Heart left ventricle (tissue), 16 donors: Measurements from ENCODE around the gene ACSL3. TPM values are rescaled to one million over a fixed set of nuclear protein-coding genes. Genes with fewer than 3 reads are reported as not detected.

Experiments
- ATAC-seq, 4 donors: fragments of 200-7000 bp; cut with Tn5 transposase; one replicate each; pipeline ENCODE4 v1.9.1; 2020 to 2022; ENCODE audit warnings: moderate library complexity in 4 of 4, mild to moderate bottlenecking in 3 of 4, moderate number of reproducible peaks in 1 of 4
- DNase-seq, 5 donors: peaks; one replicate each; pipeline ENCODE4 v3.0.0-alpha.2; 2020
- H3K27ac ChIP-seq, 12 donors: fragments of 200-600 bp; sonication (generic) in 4 of 12; one replicate each; pipeline versions ENCODE4 v1.5.0 to v1.8.0; 2016 to 2022; ENCODE audit warnings: mild to moderate bottlenecking in 2 of 12
- H3K27me3 ChIP-seq, 9 donors: fragments of 200-600 bp; sonication (generic) in 2 of 9; one replicate each; pipeline versions ENCODE4 v1.5.1 to v1.8.0; 2016 to 2022; ENCODE audit warnings: mild to moderate bottlenecking in 3 of 9
- H3K36me3 ChIP-seq, 9 donors: fragments of 200-600 bp; sonication (generic) in 2 of 9; one replicate each; pipeline versions ENCODE4 v1.5.0 to v1.8.0; 2018 to 2022; ENCODE audit warnings: mild to moderate bottlenecking in 2 of 9
- H3K4me1 ChIP-seq, 12 donors: fragments of 200-600 bp; sonication (generic) in 4 of 12; one replicate each; pipeline versions ENCODE4 v1.5.0 to v1.8.0; 2016 to 2022; ENCODE audit warnings: mild to moderate bottlenecking in 3 of 12
- H3K4me3 ChIP-seq, 12 donors: fragments of 200-600 bp; sonication (generic) in 4 of 12; one replicate each; pipeline versions ENCODE4 v1.5.0 to v1.8.0; 2017 to 2022; ENCODE audit warnings: mild to moderate bottlenecking in 9 of 12, moderate library complexity in 4 of 12
- H3K9me3 ChIP-seq, 12 donors: fragments of 200-600 bp; sonication (generic) in 4 of 12; one replicate each; pipeline versions ENCODE4 v1.5.0 to v1.8.0; 2016 to 2022; ENCODE audit warnings: mild to moderate bottlenecking in 1 of 12
- CTCF ChIP-seq, 12 donors: fragments of 200-600 bp; sonication (generic) in 4 of 12; IDR thresholded peaks; one replicate each; pipeline versions ENCODE4 v1.5.0 to v1.8.0; 2018 to 2022; ENCODE audit warnings: antibody characterized with exemption in 12 of 12, mild to moderate bottlenecking in 5 of 12
- POLR2A ChIP-seq, 2 donors: fragments of 450-650 bp; IDR thresholded peaks; one replicate each; pipeline ENCODE4 v1.6.1; 2017; ENCODE audit warnings: antibody characterized with exemption in 2 of 2, mild to moderate bottlenecking in 2 of 2, moderate library complexity in 2 of 2
- WGBS, 4 donors: extraction: QIAGEN DNeasy Blood & Tissue Kit in 2 of 4; methylation state at CpG; one replicate each; pipeline versions ENCODE4 v1.1.5 to v1.1.7; 2013 to 2018; 5-methylcytosine and 5-hydroxymethylcytosine counted together
- intact Hi-C, 10 donors: fragments of 100-400 bp; cut with DNase I; formaldehyde crosslinking; loops; one replicate each; pipeline versions ENCODE4 v1.11.1 to v1.14.2; 2022
- polyA plus RNA-seq, 2 donors: library from polyadenylated mRNA; stranded (reverse); fragments of 200-250 nt; gene quantifications; one replicate each; pipeline ENCODE4 v1.2.3, GENCODE V29; 2013
- total RNA-seq, 9 donors: library from RNA; depleted of rRNA in 2 of 9; stranded (reverse); fragments of >200 nt in 2 of 9; fragmentation: NEBNext Ultra II Directional in 3 of 9; extraction: Animal tissue kit (Norgen Biotek cat#: 25700) in 3 of 9; gene quantifications; one replicate each; pipeline versions ENCODE4 v1.1.0 to v1.2.4, GENCODE V29; 2016 to 2023
- donor health status: ischemic (EF 13 %, LVEDD 7.1; RV severe dilation, severe dysfunction).
- donor health status: healthy with polysubstance abuse.
- donor health status: DM: no; HTN: yes; CAD: no.
- donor health status: DM: no; HTN: no; CAD: no.
- donor health status: ischemic (EF 25% LVEDD 6.9; RV normal size, moderate dysfunction).
- donor health status: ischemic (EF 25% LVEDD 5.7; RV mildly dilated, moderate dysfunction).
- donor health status: healthy.
- donor health status: DM: yes; HTN: yes; CAD: no.
- donor health status: ischemic (EF 35%, LVEDD 5.7; RV mildly dilated, moderate dysfunction).
- donor health status: nonischemic (EF 11% LVEDD 7.7; RV severe dilation, severe dysfunction).
- donor health status: DM: yes; HTN: yes; CAD: no.
- donor health status: PGD.
- donor health status: ischemic (EF 29% LVEDD 5.4; RV normal size, mild dysfunction).
- donor health status: nonischemic (EF 23%, LVEDD 6.1; RV moderate dilation, normal function).

ACSL3 gene
- total and polyA plus RNA-seq, 11 donors, result 12.0 to 56.8 (median 51.9) TPM

GRCh38 chr2:222884805-222885424, 24.1 kb downstream of the ACSL3 start:
- Histone ChIP-seq H3K4me1 (peaks cover 2 to 77% (median 42%) of the 10 kb centered on the region in 12 donors), H3K36me3 (no peaks in the 10 kb centered on the region), H3K4me3 (no peak overlapping the region), H3K27me3 (no peaks in the 10 kb centered on the region), H3K27ac (peak overlapping the region in 9 of 12 donors; percentile 1 to 50 (median 40)), H3K9me3 (no peaks in the 10 kb centered on the region)
- intact Hi-C loops, result no loop called here
- TF ChIP-seq CTCF (IDR thresholded peaks at IDR 0.05) (no peak), POLR2A (IDR thresholded peaks at IDR 0.05) (no peak)
- ATAC-seq, result peak in 2 of 4 donors; percentile 44 to 52
- DNase-seq, result no peak
- 25 to 38% (median 30%) methylated on average over 5 of the region's 5 CpGs for WGBS, 4 donors

GRCh38 chr2:222887124-222887523, 26.3 kb downstream of the ACSL3 start:
- H3K9me3 ChIP-seq, result no peaks in the 10 kb centered on the region
- H3K4me1 ChIP-seq, result peaks cover 2 to 83% (median 58%) of the 10 kb centered on the region in 12 donors
- H3K27me3 ChIP-seq, result no peaks in the 10 kb centered on the region
- no peaks in the 10 kb centered on the region for H3K36me3 ChIP-seq
- H3K4me3 ChIP-seq, result no peak overlapping the region
- WGBS, 4 donors, result 89 to 97% (median 95%) methylated on average over 1 of the region's 1 CpG
- TF ChIP-seq CTCF (IDR thresholded peaks at IDR 0.05), result no peak
- TF ChIP-seq POLR2A (IDR thresholded peaks at IDR 0.05), result no peak
- no peak overlapping the region for H3K27ac ChIP-seq
- ATAC-seq (no peak), DNase-seq (no peak)
- intact Hi-C loops, result no loop called here

GRCh38 chr2:222888716-222889115, 27.9 kb downstream of the ACSL3 start:
- Histone ChIP-seq H3K36me3 (no peaks in the 10 kb centered on the region), H3K4me1 (peaks cover 0 to 83% (median 54%) of the 10 kb centered on the region in 12 donors), H3K9me3 (no peaks in the 10 kb centered on the region), H3K27ac (no peak overlapping the region), H3K4me3 (no peak overlapping the region), H3K27me3 (no peaks in the 10 kb centered on the region)
- no peak for TF ChIP-seq POLR2A (IDR thresholded peaks at IDR 0.05)
- TF ChIP-seq CTCF (IDR thresholded peaks at IDR 0.05), result no peak
- no peak for DNase-seq
- no peak for ATAC-seq
- intact Hi-C loops, result no loop called here
- 95 to 97% (median 97%) methylated on average over 7 of the region's 7 CpGs for WGBS, 4 donors

- H3K27me3 ChIP-seq, result no peaks in the 10 kb centered on the region
- intact Hi-C loops, result no loop called here
- H3K27ac ChIP-seq, result peak overlapping the region in 8 of 12 donors; percentile 4 to 78 (median 22)
- DNase-seq (no peak), ATAC-seq (peak in 2 of 4 donors; percentile 23 to 32)
- H3K4me3 ChIP-seq, result peak overlapping the region in 2 of 12 donors; percentile 11 to 31
- H3K36me3 ChIP-seq, result no peaks in the 10 kb centered on the region
- TF ChIP-seq CTCF (IDR thresholded peaks at IDR 0.05), result no peak
- 43 to 63% (median 48%) methylated on average over 4 of the region's 4 CpGs for WGBS, 4 donors
- H3K4me1 ChIP-seq, result peaks cover 0 to 60% (median 36%) of the 10 kb centered on the region in 12 donors
- no peaks in the 10 kb centered on the region for H3K9me3 ChIP-seq
Measured at GRCh38 chr2:222891890-222892289, 31.1 kb downstream of the ACSL3 start.
